Kidney (tissue), 14 donors: ENCODE data around the gene CNTD1. TPM values are rescaled to one million over a fixed set of nuclear protein-coding genes. Genes with fewer than 3 reads are reported as not detected.

ENCODE experiments used
- DNase-seq, 5 donors: peaks; one replicate each; pipeline ENCODE4 v3.0.0-alpha.2; 2013 to 2020
- FAIRE-seq: peaks from 2 replicates; lab custom pipeline; 2012; peaks lifted over from hg19 to GRCh38; lab: Jason Lieb, UNC
- H3K27ac ChIP-seq, 2 donors: one replicate each; pipeline ENCODE4 v1.7.0; 2013; ENCODE audit warnings: low read depth in 2 of 2, low read length in 2 of 2, inconsistent platforms in 1 of 2
- H3K27me3 ChIP-seq: one replicate; pipeline ENCODE4 v1.7.1; 2013; ENCODE audit warnings: low read length, inconsistent platforms; ENCODE audit not compliant: control insufficient read depth, insufficient read depth
- H3K36me3 ChIP-seq, 3 donors: one replicate each; pipeline versions ENCODE4 v1.7.0 to v1.7.1; 2013; ENCODE audit warnings: low read length in 3 of 3, control low read depth in 1 of 3, inconsistent platforms in 1 of 3; ENCODE audit not compliant: insufficient read depth in 3 of 3, control insufficient read depth in 2 of 3
- H3K4me1 ChIP-seq, 3 donors: one replicate each; pipeline versions ENCODE4 v1.7.0 to v1.7.1; 2013; ENCODE audit warnings: low read length in 3 of 3, inconsistent platforms in 1 of 3, low read depth in 1 of 3; ENCODE audit not compliant: control insufficient read depth in 2 of 3, insufficient read depth in 2 of 3
- H3K4me3 ChIP-seq, 3 donors: one replicate each; pipeline versions ENCODE4 v1.7.0 to v1.8.1; 2013; ENCODE audit warnings: low read length in 3 of 3, control low read depth in 1 of 3, inconsistent platforms in 1 of 3
- H3K9ac ChIP-seq, 3 donors: one replicate each; pipeline versions ENCODE4 v1.7.0 to v1.7.1; 2013; ENCODE audit warnings: low read length in 3 of 3, control low read depth in 1 of 3, inconsistent platforms in 1 of 3
- H3K9me3 ChIP-seq, 3 donors: one replicate each; pipeline versions ENCODE4 v1.7.0 to v1.7.1; 2013; ENCODE audit warnings: low read length in 3 of 3, control low read depth in 1 of 3, inconsistent platforms in 1 of 3; ENCODE audit not compliant: control insufficient read depth in 2 of 3, insufficient read depth in 1 of 3
- intact Hi-C: fragments of 100-400 bp; cut with DNase I; formaldehyde crosslinking; loops from one replicate; pipeline ENCODE4 v1.11.1; 2022
- polyA plus RNA-seq: library from polyadenylated mRNA; stranded (reverse); fragments of 350-450 nt; fragmentation: Illumina TruSeq; extraction: RNeasy Lipid Tissue Mini Kit (QIAGEN cat#74804); gene quantifications from one replicate; pipeline ENCODE4 v1.2.3, GENCODE V29; 2014; ENCODE audit warnings: low read depth, low replicate concordance; ENCODE audit not compliant: insufficient read depth
- total RNA-seq: library from RNA; stranded (reverse); fragmentation: NEBNext Ultra II Directional; extraction: Animal tissue kit (Norgen Biotek cat#: 25700); gene quantifications from one replicate; pipeline ENCODE4 v1.2.1, GENCODE V29; 2021
- TF ChIP-seq, protein P1 (sequence below): IDR thresholded peaks from 3 replicates; pipeline ENCODE4 v1.5.1; 2012; ENCODE audit warnings: mild to moderate bottlenecking, moderate library complexity, borderline replicate concordance; ENCODE audit not compliant: insufficient read depth; ENCODE audit errors: extremely low read depth
- donor health status: control.
- donor health status: control.
- donor health status: control.
- donor health status: control.
- donor health status: control.
- donor health status: DM: yes; HTN: yes; CAD: no.
- donor health status: Normal renal cell carcinoma (clear cell type).

CNTD1 gene
- total and polyA plus RNA-seq, 2 donors from 2014 or later, result 0.60 to 0.95 TPM

DNA sequence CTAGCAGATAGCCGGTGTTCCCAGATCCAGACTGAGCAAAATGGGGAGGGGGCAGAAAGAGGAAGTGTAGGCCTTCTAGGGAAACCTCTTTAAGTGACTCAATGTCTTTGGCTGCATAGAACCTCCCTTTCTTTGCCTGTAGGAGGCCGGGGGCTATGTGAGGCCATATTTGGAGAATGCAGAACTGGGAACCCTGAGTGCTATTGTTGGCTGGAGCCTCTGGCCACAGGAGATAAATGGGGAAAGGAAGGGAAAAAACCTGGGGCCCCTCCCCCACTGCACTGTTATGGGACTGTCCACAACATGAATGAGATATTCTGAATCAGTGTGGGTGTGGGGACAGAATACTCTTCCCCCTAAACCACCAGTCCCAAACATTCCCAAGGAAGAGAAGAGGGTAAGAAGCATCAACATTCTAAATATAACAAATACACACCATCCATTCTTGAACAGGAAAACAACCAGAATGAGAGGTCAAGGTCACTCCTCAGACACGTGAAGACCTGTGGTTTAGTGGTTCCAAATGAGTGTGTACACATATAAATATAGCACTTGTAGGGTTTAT lies 23.0 kb upstream of the CNTD1 start:
- FAIRE-seq (no peak), DNase-seq (peak in 1 of 5 donors; percentile 10)
- peaks cover 4 to 27% (median 12%) of the 10 kb centered on the region in 3 donors for H3K36me3 ChIP-seq
- no peaks in the 10 kb centered on the region for H3K27me3 ChIP-seq
- peaks cover 0 to 11% (median 5%) of the 10 kb centered on the region in 3 donors for H3K4me1 ChIP-seq
- intact Hi-C loops, result no loop called here
- H3K27ac ChIP-seq, result no peak overlapping the region
- TF ChIP-seq, protein P1, sequence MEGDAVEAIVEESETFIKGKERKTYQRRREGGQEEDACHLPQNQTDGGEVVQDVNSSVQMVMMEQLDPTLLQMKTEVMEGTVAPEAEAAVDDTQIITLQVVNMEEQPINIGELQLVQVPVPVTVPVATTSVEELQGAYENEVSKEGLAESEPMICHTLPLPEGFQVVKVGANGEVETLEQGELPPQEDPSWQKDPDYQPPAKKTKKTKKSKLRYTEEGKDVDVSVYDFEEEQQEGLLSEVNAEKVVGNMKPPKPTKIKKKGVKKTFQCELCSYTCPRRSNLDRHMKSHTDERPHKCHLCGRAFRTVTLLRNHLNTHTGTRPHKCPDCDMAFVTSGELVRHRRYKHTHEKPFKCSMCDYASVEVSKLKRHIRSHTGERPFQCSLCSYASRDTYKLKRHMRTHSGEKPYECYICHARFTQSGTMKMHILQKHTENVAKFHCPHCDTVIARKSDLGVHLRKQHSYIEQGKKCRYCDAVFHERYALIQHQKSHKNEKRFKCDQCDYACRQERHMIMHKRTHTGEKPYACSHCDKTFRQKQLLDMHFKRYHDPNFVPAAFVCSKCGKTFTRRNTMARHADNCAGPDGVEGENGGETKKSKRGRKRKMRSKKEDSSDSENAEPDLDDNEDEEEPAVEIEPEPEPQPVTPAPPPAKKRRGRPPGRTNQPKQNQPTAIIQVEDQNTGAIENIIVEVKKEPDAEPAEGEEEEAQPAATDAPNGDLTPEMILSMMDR, result no peak
- no peak overlapping the region for H3K4me3 ChIP-seq
- H3K9me3 ChIP-seq, result no peaks in the 10 kb centered on the region
- H3K9ac ChIP-seq, result no peak overlapping the region

DNA sequence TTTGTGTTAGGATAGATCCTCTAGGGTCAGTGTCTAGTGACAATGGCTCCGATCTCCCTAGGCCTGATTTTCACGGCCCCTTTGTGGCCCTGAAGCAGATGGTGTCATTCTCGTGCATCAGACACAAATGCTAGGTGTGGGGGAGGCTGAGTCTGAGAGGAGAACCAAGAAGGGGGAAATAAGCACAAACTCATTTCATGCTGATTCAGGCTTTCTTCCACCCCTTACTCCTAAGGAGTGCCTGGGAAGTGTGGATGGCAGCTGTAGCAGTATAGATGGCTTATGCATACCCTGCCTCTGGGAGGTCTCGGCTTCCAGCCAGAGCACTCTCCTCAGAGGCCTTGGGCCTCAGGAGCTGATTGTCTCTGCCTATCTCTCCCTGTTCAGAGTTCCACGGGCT lies 20.1 kb upstream of the CNTD1 start:
- peaks cover 21% of the 10 kb centered on the region for H3K27me3 ChIP-seq
- no peak overlapping the region for H3K27ac ChIP-seq
- intact Hi-C loops, result no loop called here
- H3K9ac ChIP-seq, result peak overlapping the region in 1 of 3 donors; percentile 34
- peaks cover 0 to 11% (median 5%) of the 10 kb centered on the region in 3 donors for H3K4me1 ChIP-seq
- DNase-seq (no peak), FAIRE-seq (no peak)
- TF ChIP-seq, protein P1, result no peak
- no peaks in the 10 kb centered on the region for H3K9me3 ChIP-seq
- peaks cover 4 to 27% (median 12%) of the 10 kb centered on the region in 3 donors for H3K36me3 ChIP-seq
- no peak overlapping the region for H3K4me3 ChIP-seq

- Histone ChIP-seq H3K4me3 (peak overlapping the region in 1 of 3 donors; percentile 79), H3K4me1 (peaks cover 0 to 6% (median 0%) of the 10 kb centered on the region in 3 donors), H3K36me3 (peaks cover 4 to 27% (median 12%) of the 10 kb centered on the region in 3 donors), H3K9me3 (no peaks in the 10 kb centered on the region), H3K27ac (peak overlapping the region; percentile 69 to 79), H3K27me3 (peaks cover 29% of the 10 kb centered on the region), H3K9ac (peak overlapping the region in 1 of 3 donors; percentile 42)
- peak in 2 of 5 donors; percentile 47 to 79 for DNase-seq
- intact Hi-C loops, result no loop called here
- TF ChIP-seq, protein P1, result no peak
- no peak for FAIRE-seq
Observed at GRCh38 chr17:42779304-42779935, 19.2 kb upstream of the CNTD1 start.
